Activated CD8-positive, alpha-beta T cell treated with anti-CD3 and anti-CD28 coated beads, Interleukin-2, amount 10 ng/mL, durations not matched to agents 7 days and 5 days (primary cell): ENCODE data around the gene ST3GAL3. TPM values are rescaled to one million over a fixed set of nuclear protein-coding genes. Genes with fewer than 3 reads are reported as not detected.

Source experiments
- ATAC-seq: fragments of 150-1000 bp; cut with Tn5 transposase; one replicate; pipeline ENCODE4 v1.10.0; 2021; ENCODE audit warnings: moderate library complexity
- CTCF ChIA-PET: fragments of 350-600 bp; sonication (Branson Sonifier 250); formaldehyde crosslinking; loops from one replicate; lab custom pipeline; 2021; ENCODE audit warnings: antibody characterized with exemption; lab: Charles Lee
- POLR2A ChIA-PET: fragments of 350-600 bp; sonication (Branson Sonifier 250); formaldehyde crosslinking; loops from one replicate; lab custom pipeline; 2021; ENCODE audit warnings: antibody characterized with exemption; lab: Charles Lee
- DNase-seq: peaks from one replicate; pipeline ENCODE4 v3.0.0-alpha.2; 2020
- H3K27ac Mint-ChIP-seq: one replicate; pipeline ENCODE4 v1.8.0; 2021; ENCODE audit warnings: mild to moderate bottlenecking, mixed read lengths
- H3K27me3 Mint-ChIP-seq: one replicate; pipeline ENCODE4 v1.8.0; 2021; ENCODE audit warnings: low read depth, mixed read lengths
- H3K36me3 Mint-ChIP-seq: one replicate; pipeline ENCODE4 v1.8.0; 2021; ENCODE audit warnings: low read depth, mixed read lengths
- H3K4me1 Mint-ChIP-seq: one replicate; pipeline ENCODE4 v1.8.0; 2021; ENCODE audit warnings: low read depth, mixed read lengths
- H3K4me3 Mint-ChIP-seq: one replicate; pipeline ENCODE4 v1.8.0; 2021; ENCODE audit warnings: mild to moderate bottlenecking, mixed read lengths
- H3K9me3 Mint-ChIP-seq: one replicate; pipeline ENCODE4 v1.8.0; 2022; ENCODE audit warnings: mixed read lengths; ENCODE audit not compliant: insufficient read depth
- total RNA-seq, 2 experiments: library from RNA; stranded (reverse); gene quantifications; one replicate each; pipeline ENCODE4 v1.2.3, GENCODE V29; 2021

The ST3GAL3 gene
- total RNA-seq, 2 experiments from 2014 or later, result 20.4 to 23.3 TPM

DNA sequence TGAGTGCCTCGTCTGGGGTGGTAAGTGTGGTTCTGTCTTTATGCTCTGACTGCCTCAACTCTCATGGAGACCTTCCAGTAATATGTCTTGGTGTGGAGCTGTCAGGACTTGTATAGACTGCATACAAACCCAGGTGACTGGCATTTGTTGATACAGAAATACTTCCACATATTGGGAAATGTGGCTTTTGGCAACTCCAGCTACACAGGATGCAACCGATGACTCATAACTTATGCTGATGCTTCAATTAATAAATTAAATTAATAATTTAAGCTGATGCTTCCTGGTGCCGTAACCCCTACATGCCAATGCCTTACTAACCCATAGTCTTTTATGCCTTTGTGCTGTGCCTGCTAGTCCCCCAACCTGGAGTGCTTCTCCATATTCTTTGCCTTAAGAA is 154.0 kb downstream of the ST3GAL3 start:
- Mint-ChIP-seq H3K27me3 (no peaks in the 10 kb centered on the region), H3K4me3 (no peak overlapping the region), H3K36me3 (no peaks in the 10 kb centered on the region), H3K27ac (no peak overlapping the region), H3K9me3 (no peaks in the 10 kb centered on the region), H3K4me1 (peaks cover 5% of the 10 kb centered on the region)
- DNase-seq (no peak), ATAC-seq (no peak)
- ChIA-PET POLR2A (no interaction called here), CTCF (interaction anchor here (1.2 kb wide), 1 partner anchor 98 kb away, joined by 3 read pairs; no protein-coding TSS in a partner anchor)

DNA sequence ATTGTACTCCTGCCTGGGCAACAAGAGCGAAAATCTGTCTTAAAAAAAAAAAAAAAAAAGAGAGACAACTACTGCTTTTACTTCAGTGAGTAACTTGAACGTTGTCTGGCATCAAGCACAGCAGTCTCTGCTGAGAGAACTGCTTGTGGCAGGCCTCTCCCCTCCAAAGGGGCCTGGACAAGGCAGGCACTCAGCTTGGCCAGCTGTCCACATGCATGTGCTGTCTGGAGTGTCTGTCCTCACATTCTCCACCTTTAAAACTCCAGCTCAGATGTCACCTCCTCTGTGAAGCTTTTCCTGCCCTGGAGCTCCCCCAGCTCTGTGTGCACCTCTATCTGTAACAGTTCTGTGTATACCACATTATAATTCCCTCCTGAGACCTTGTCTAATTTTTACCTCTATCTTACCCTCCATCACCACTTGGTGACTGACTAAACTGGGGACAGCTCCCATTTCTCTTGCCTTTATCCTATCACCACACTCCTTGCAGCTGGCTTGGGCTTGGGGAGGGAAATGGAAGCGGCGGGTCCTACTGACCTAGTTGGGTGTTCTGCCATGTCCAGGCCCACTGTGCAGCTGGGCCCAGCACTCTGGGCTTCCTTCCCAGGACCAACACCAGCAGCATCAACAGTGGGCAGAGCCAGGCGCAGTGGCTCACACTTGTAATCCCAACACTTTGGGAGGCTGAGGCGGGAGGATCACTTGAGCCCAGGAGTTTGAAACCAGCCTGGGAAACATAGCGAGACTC is 154.8 kb downstream of the ST3GAL3 start:
- DNase-seq (no peak), ATAC-seq (no peak)
- Mint-ChIP-seq H3K27ac (no peak overlapping the region), H3K4me3 (no peak overlapping the region), H3K4me1 (peaks cover 5% of the 10 kb centered on the region), H3K27me3 (no peaks in the 10 kb centered on the region), H3K36me3 (no peaks in the 10 kb centered on the region), H3K9me3 (no peaks in the 10 kb centered on the region)
- ChIA-PET CTCF (interaction anchor here (1.2 kb wide), 1 partner anchor 99 kb away, joined by 6 read pairs; no protein-coding TSS in a partner anchor), POLR2A (no interaction called here)

DNA sequence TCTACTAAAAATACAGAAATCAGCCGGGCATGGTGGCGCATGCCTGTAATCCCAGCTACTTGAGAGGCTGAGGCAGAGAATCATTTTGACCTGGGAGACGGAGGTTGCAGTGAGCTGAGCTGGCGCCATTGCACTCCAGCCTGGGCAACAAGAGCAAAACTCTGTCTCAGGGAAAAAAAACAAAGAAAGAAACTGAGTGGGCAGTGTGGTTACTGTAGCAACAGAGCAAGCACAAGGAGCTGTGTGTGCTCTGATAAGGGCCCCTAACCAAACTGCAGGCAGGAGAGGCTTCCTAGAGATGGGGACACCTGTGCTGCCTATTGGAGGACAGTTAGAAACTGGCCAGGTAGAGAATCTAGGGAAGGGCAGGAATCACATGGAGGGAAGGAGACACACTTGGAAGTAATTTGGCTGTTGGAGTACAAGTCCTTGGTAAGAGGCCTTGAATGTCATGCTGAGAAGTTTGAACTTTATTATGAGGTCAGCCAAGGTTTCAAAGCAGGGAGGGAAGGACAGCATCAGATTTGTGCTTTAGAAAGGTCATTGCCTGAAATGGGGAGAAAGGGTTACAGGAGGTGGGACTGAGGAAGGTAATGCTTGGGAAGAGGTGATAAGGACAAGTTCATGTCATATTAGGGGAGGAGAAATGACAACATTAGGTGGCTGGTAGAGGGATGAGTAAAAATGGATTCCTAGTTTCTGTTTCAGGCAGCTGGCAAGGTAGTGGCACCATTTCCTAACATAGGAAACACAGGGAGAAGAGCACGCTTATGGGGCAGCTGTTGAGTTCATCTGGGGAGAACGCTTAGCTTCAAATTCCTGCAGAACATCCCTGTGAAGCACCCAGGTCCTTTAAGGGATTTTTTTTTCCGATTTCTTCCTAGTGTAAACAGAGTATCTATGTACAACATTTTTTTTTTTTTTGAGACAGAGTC is 157.0 kb downstream of the ST3GAL3 start:
- Mint-ChIP-seq H3K27ac (no peak overlapping the region), H3K9me3 (no peaks in the 10 kb centered on the region), H3K36me3 (no peaks in the 10 kb centered on the region), H3K4me3 (no peak overlapping the region), H3K27me3 (no peaks in the 10 kb centered on the region), H3K4me1 (peaks cover 5% of the 10 kb centered on the region)
- POLR2A ChIA-PET, result interaction anchor here (0.6 kb wide), 1 partner anchor 1637 kb away, joined by 6 read pairs; no protein-coding TSS in a partner anchor
- DNase-seq (no peak), ATAC-seq (no peak)
- CTCF ChIA-PET, result interaction anchor here (0.6 kb wide), 1 partner anchor 89 kb away, joined by 3 read pairs; no protein-coding TSS in a partner anchor

DNA sequence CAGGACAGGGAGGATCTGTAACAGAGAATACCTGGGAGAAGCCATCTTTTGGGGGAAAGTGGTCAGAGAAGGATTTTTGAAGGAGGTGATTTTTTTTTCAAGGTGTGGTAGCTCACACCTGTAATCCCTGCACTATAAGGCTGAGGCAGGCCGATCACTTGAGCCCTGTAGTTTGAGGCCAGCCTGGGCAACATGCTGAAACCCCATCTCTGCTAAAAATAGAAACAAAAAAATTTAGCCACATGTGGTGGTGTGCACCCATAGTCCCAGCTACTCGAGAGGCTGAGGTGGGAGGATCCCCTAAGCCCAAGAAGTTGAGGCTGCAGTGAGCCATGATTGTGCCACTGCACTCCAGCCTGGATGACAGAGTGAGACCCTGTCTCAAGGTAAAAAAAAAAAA is 158.9 kb downstream of the ST3GAL3 start:
- no peak for ATAC-seq
- Mint-ChIP-seq H3K36me3 (no peaks in the 10 kb centered on the region), H3K4me3 (no peak overlapping the region), H3K27me3 (no peaks in the 10 kb centered on the region), H3K27ac (no peak overlapping the region), H3K4me1 (peaks cover 5% of the 10 kb centered on the region), H3K9me3 (no peaks in the 10 kb centered on the region)
- ChIA-PET POLR2A (no interaction called here), CTCF (no interaction called here)
- no peak for DNase-seq

DNA sequence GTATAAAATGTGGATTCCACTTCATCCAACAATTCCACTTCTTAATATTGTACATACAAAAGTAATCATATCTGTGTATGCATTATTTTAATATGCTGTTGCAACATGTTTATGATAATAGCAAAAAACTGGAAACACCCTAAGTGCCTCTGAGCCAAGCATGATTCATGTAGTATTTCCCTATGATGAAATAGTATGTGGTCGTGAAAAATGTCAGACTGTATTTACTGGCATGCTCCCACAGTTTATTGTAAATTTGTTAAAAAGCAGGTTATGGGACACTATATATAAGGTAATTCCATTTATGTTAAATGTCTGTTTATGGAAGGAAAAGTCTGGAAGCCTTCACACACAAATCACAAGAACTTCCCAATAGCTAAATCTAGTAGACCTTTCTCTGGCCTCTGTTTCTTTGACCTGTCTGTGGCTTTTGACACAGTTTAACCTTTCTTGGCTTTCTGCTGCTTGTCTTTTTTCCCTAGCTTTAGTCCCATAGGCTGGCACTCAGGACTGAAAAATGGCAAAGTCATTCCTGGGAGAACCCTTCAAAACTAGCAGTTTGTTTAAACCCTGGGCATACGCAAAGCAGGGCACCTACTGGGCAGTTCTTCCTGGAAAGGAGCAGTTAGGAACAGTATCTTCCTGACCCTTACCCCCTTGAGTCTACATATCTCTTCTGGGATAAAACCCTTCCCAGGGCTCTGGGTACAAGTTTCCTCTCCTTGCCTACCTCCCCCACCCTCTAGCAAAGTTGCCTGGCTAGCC is 160.8 kb downstream of the ST3GAL3 start:
- ChIA-PET POLR2A (no interaction called here), CTCF (no interaction called here)
- H3K27me3 Mint-ChIP-seq, result no peaks in the 10 kb centered on the region
- peaks cover 5% of the 10 kb centered on the region for H3K4me1 Mint-ChIP-seq
- no peak for ATAC-seq
- H3K36me3 Mint-ChIP-seq, result no peaks in the 10 kb centered on the region
- H3K9me3 Mint-ChIP-seq, result no peaks in the 10 kb centered on the region
- no peak overlapping the region for H3K4me3 Mint-ChIP-seq
- DNase-seq, result no peak
- H3K27ac Mint-ChIP-seq, result no peak overlapping the region

DNA sequence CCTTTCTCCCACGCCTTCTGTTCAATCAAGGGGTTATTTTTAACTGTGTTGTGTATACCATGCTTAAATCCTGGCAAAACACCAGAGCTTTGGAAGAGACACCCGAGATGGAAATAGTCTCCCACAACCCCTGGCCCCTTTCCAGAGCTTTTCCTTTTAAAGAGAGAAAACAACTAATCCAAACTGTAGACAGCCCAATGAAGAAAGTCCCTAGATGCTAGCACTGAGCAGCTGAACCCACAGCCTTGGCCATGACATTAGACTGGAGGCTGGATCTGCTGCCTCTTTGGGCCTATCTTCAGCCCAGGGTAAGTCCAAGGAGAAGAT is 161.4 kb downstream of the ST3GAL3 start:
- no peak for DNase-seq
- Mint-ChIP-seq H3K4me3 (no peak overlapping the region), H3K27me3 (no peaks in the 10 kb centered on the region), H3K27ac (no peak overlapping the region), H3K36me3 (no peaks in the 10 kb centered on the region), H3K9me3 (no peaks in the 10 kb centered on the region), H3K4me1 (peaks cover 5% of the 10 kb centered on the region)
- ChIA-PET POLR2A (no interaction called here), CTCF (interaction anchor here (1.1 kb wide), 1 partner anchor 66 kb away, joined by 4 read pairs; no protein-coding TSS in a partner anchor)
- ATAC-seq, result no peak

DNA sequence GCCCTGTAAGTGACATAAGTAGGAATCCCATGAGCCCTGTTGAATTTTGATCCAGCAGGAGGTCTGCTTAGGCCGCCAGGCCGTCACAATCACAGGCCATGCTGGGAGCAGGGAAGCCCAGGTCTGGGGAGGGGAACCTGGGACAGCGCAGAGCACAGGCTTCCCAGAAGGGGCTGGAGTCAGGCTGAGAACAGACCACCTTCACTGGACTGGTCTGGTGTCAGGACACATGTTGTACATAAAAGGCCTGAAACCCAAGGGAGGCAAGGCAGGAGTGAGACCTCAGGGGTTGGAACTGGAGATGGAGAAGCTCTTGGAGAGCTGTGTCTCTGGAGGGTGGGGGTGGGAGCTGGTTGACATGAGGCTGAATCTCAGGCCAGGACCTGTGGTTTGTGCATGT is 163.0 kb downstream of the ST3GAL3 start:
- ChIA-PET POLR2A (interaction anchor here (0.6 to 0.9 kb wide), 2 partner anchors 12 to 1148 kb away, joined by 3 to 4 read pairs; no protein-coding TSS in a partner anchor), CTCF (no interaction called here)
- Mint-ChIP-seq H3K4me3 (no peak overlapping the region), H3K36me3 (no peaks in the 10 kb centered on the region), H3K27me3 (no peaks in the 10 kb centered on the region), H3K9me3 (no peaks in the 10 kb centered on the region), H3K4me1 (peaks cover 2% of the 10 kb centered on the region), H3K27ac (no peak overlapping the region)
- no peak for ATAC-seq
- no peak for DNase-seq

DNA sequence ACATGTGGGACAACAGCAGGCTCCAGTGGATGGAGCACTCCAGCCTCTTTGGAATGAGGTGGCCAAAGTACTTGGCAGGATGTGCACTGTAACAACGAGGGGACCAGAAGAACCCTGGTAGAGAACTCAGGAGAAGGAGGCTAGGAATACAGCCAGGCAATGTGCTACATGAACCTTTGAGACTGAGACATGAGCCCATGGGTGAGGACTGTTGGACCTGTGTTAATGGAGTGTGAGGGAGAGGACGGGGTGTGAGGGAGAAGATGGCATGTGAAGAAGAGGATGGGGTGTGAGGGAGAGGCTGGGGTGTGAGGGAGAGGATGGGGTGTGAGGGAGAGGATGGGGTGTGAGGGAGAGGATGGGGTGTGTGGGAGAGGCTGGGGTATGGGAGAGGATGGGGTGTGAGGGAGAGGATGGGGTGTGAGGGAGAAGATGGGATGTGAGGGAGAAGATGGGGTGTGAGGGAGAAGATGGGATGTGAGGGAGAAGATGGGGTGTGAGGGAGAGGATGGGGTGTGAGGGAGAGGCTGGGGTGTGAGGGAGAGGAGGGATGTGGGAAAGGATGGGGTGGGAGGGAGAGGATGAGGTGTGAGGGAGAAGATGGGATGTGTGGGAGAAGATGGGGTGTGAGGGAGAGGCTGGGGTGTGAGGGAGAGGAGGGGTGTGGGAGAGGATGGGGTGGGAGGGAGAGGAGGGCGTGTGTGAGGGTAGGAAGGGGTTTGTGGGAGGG is 164.0 kb downstream of the ST3GAL3 start:
- ChIA-PET CTCF (no interaction called here), POLR2A (no interaction called here)
- Mint-ChIP-seq H3K36me3 (no peaks in the 10 kb centered on the region), H3K4me1 (no peaks in the 10 kb centered on the region), H3K9me3 (no peaks in the 10 kb centered on the region), H3K27ac (no peak overlapping the region), H3K4me3 (no peak overlapping the region), H3K27me3 (no peaks in the 10 kb centered on the region)
- ATAC-seq (no peak), DNase-seq (no peak)

DNA sequence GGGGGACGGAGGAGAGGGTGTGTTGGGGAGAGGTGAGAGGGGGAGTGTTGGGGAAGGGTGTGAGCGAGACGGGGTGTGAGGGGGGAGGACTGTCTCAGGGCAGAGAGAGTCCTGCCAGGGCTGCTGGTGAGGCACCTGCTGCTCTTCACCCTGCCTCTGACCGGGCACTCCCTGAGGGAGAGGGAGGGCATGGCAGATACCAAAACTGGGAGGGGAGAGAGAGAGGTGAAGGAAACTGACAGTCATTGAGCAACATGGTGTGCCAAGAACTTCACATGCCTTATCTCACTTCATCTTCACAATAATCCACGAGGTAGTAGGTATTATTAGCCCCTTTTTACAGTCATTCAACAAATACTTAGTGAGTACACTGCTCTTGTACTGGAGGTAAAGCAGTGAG is 164.9 kb downstream of the ST3GAL3 start:
- ChIA-PET POLR2A (no interaction called here), CTCF (no interaction called here)
- ATAC-seq (no peak), DNase-seq (no peak)
- Mint-ChIP-seq H3K4me1 (no peaks in the 10 kb centered on the region), H3K27me3 (no peaks in the 10 kb centered on the region), H3K9me3 (no peaks in the 10 kb centered on the region), H3K4me3 (no peak overlapping the region), H3K27ac (no peak overlapping the region), H3K36me3 (no peaks in the 10 kb centered on the region)

DNA sequence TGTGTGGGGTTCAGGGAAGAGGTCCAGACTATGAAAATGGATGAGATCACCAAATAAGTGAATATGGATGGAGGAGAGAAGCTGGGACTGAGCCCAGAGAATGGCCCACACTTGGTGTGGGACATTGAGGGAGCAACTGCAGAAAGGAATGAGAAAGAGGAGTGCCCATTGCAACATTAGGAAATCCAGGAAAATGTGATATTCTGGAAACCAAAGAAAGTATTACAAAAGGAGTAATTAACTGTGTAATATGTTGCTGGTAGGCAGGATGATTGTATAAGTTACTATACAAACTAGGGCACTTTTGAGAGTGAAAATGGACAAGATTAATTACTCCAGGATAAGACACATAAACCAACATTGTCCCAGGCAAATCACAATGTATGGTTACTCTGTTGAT is 166.5 kb downstream of the ST3GAL3 start:
- Mint-ChIP-seq H3K36me3 (no peaks in the 10 kb centered on the region), H3K9me3 (no peaks in the 10 kb centered on the region), H3K4me3 (no peak overlapping the region), H3K27me3 (no peaks in the 10 kb centered on the region), H3K4me1 (no peaks in the 10 kb centered on the region), H3K27ac (no peak overlapping the region)
- ATAC-seq (no peak), DNase-seq (no peak)
- ChIA-PET POLR2A (no interaction called here), CTCF (interaction anchor here (1.0 to 2.8 kb wide), 2 partner anchors 61 to 110 kb away, joined by 3 to 8 read pairs; no protein-coding TSS in a partner anchor)

DNA sequence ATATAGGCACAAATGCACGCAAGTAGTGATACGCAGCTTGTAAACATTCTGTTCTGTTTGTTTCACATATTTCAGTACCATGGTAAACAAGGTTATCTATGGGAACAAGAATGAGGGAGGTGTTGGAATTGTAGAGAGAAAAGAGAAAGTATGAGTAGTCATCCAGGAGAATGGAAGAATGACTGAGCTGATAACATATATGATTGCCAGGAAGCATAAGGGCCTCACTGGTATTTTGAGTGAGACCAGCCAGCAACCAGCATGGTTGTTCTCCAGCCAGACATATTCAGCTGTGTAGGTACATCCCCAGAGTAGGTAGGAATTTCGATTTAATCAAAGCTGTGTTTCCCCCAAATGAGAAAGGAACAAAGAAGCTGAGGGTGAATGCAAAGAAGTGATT is 167.4 kb downstream of the ST3GAL3 start:
- H3K4me1 Mint-ChIP-seq, result no peaks in the 10 kb centered on the region
- no peak overlapping the region for H3K4me3 Mint-ChIP-seq
- ChIA-PET POLR2A (no interaction called here), CTCF (interaction anchor here (1.6 to 2.8 kb wide), 2 partner anchors 60 to 111 kb away, joined by 7 to 8 read pairs; no protein-coding TSS in a partner anchor)
- no peaks in the 10 kb centered on the region for H3K36me3 Mint-ChIP-seq
- no peak for DNase-seq
- ATAC-seq, result no peak
- H3K27ac Mint-ChIP-seq, result no peak overlapping the region
- no peaks in the 10 kb centered on the region for H3K27me3 Mint-ChIP-seq
- no peaks in the 10 kb centered on the region for H3K9me3 Mint-ChIP-seq
